Posterior vena cava (tissue), 2 donors: ENCODE measurements around the gene GXYLT1. TPM values are rescaled to one million over a fixed set of nuclear protein-coding genes. Genes with fewer than 3 reads are reported as not detected.
"Not testable (repeated sequence)": the region's sequence is repeated elsewhere in the genome, so short reads cannot be mapped to it uniquely, and the experiment has no call there.

Experiments used
- DNase-seq: peaks from one replicate; pipeline ENCODE4 v3.0.0-alpha.2; 2020; ENCODE audit warnings: low spot score
- intact Hi-C, 2 donors: fragments of 100-400 bp; cut with DNase I; formaldehyde crosslinking; loops; one replicate each; pipeline versions ENCODE4 v1.14.1 to v1.14.2; 2022 to 2023
- long read RNA-seq, 2 donors: library from polyadenylated mRNA; unstranded; transcript quantifications; one replicate each; pipeline ENCODE4 v2.0.0, GENCODE V29; 2020 to 2021
- total RNA-seq, 2 donors: library from RNA; stranded (reverse); fragmentation: NEBNext Ultra II Directional; extraction: Animal tissue kit (Norgen Biotek cat#: 25700); gene quantifications; one replicate each; pipeline ENCODE4 v1.2.1, GENCODE V29; 2021
- donor health status: DM: yes; HTN: yes; CAD: no.
- donor health status: DM: yes; HTN: yes; CAD: no.

Gene GXYLT1
- total RNA-seq: 10 to 100 TPM in 1 of 2 donors, 1 to 10 TPM in 1; 9.4 to 13.7 TPM
- long read RNA-seq, donor 1, full-length matches to known transcripts: 2 of 3 reads
- long read RNA-seq, donor 1, partial matches to known transcripts: 0 of 3 reads
- long read RNA-seq, donor 1, other reads (novel, unspliced or antisense): 1 of 3 reads
- long read RNA-seq, donor 2, full-length matches to known transcripts: 3 of 7 reads
- long read RNA-seq, donor 2, partial matches to known transcripts: 0 of 7 reads
- long read RNA-seq, donor 2, other reads (novel, unspliced or antisense): 4 of 7 reads

- intact Hi-C loops: loop anchor here in 1 of 2 donors (10.0 kb wide), 2 partner anchors 90 to 180 kb away; partner anchors contain the start of genes PPHLN1, YAF2 and ZCRB1
- DNase-seq: peak; percentile 98
These were observed at the start of gene GXYLT1 for GRCh38 chr12:42144408-42145196. Gene GXYLT1, minus strand, starts transcription at chr12:42144874. Its CDS starts 228 bp downstream, at chr12:42144646.

- no peak for DNase-seq
These were observed 48.0 kb upstream of the GXYLT1 start for GRCh38 chr12:42192686-42193085.

GRCh38 chr12:42192258-42192657 is 47.6 kb upstream of the GXYLT1 start:
- no peak for DNase-seq
- intact Hi-C loops: no loop called here

More at GRCh38 chr12:42192686-42193085, 48.0 kb upstream of the GXYLT1 start:
- intact Hi-C loops: no loop called here

- no peak for DNase-seq
- intact Hi-C loops: no loop called here
These were observed 45.7 kb upstream of the GXYLT1 start for GRCh38 chr12:42190376-42190775.

- intact Hi-C loops, DNase-seq: not testable (repeated sequence)
These were observed 43.6 kb upstream of the GXYLT1 start for GRCh38 chr12:42188275-42188674.

GRCh38 chr12:42187799-42188198 is 43.1 kb upstream of the GXYLT1 start:
- DNase-seq: no peak
- intact Hi-C loops: no loop called here

GRCh38 chr12:42186793-42187192 is 42.1 kb upstream of the GXYLT1 start:
- DNase-seq: no peak
- intact Hi-C loops: no loop called here

GRCh38 chr12:42182394-42182793 is 37.7 kb upstream of the GXYLT1 start:
- intact Hi-C loops: no loop called here

GRCh38 chr12:42180990-42181596 is 36.4 kb upstream of the GXYLT1 start:
- DNase-seq: no peak
- intact Hi-C loops: no loop called here

More at GRCh38 chr12:42182394-42182793, 37.7 kb upstream of the GXYLT1 start:
- DNase-seq: no peak

- intact Hi-C loops: no loop called here
These were observed 33.4 kb upstream of the GXYLT1 start for GRCh38 chr12:42178101-42178500.

GRCh38 chr12:42174978-42175377 is 30.3 kb upstream of the GXYLT1 start:
- intact Hi-C loops: no loop called here
- DNase-seq: no peak

More at GRCh38 chr12:42178101-42178500, 33.4 kb upstream of the GXYLT1 start:
- no peak for DNase-seq

GRCh38 chr12:42173961-42174521 is 29.4 kb upstream of the GXYLT1 start:
- no peak for DNase-seq
- intact Hi-C loops: no loop called here

GRCh38 chr12:42172441-42173210 is 28.0 kb upstream of the GXYLT1 start:
- intact Hi-C loops: no loop called here
- DNase-seq: no peak

GRCh38 chr12:42167711-42168110 is 23.0 kb upstream of the GXYLT1 start:
- intact Hi-C loops: no loop called here
- DNase-seq: no peak

- DNase-seq: no peak
- intact Hi-C loops: no loop called here
These were observed 21.8 kb upstream of the GXYLT1 start for GRCh38 chr12:42166501-42166900.

- DNase-seq: no peak
- intact Hi-C loops: no loop called here
These were observed 19.2 kb upstream of the GXYLT1 start for GRCh38 chr12:42163913-42164312.

GRCh38 chr12:42162965-42163364 is 18.3 kb upstream of the GXYLT1 start:
- DNase-seq: no peak
- intact Hi-C loops: no loop called here

- no peak for DNase-seq
- intact Hi-C loops: no loop called here
These were observed 17.5 kb upstream of the GXYLT1 start for GRCh38 chr12:42162193-42162592.

- DNase-seq: no peak
- intact Hi-C loops: no loop called here
These were observed 16.9 kb upstream of the GXYLT1 start for GRCh38 chr12:42161529-42161928.
